Measurements from ENCODE around the gene NOM1. TPM values are rescaled to one million over a fixed set of nuclear protein-coding genes. Genes with fewer than 3 reads are reported as not detected.
A peak's percentile ranks its signal among the peaks of the same experiment; 100 is the strongest.

NOM1 gene
- total RNA-seq, 1 donor from 2014 or later = 28.2 TPM

GRCh38 chr7:157009778-157010587 lies 60.5 kb downstream of the NOM1 start:
- DNase-seq (ENCODE audit: low read depth, low spot score) = no peak

GRCh38 chr7:157010588-157011332 lies 61.2 kb downstream of the NOM1 start, which contains the start of gene MNX1:
Gene MNX1 (minus strand): TSS chr7:157010663. CDS start chr7:157010350, 313 bp downstream.
- H3K4me1 Mint-ChIP-seq = peaks cover 4% of the 10 kb centered on the region
- no peak within 1 kb of the TSS for H3K27ac Mint-ChIP-seq (ENCODE audit: unreplicated experiment)
- DNase-seq (ENCODE audit: low read depth, low spot score) = peak; percentile 55
- peak within 1 kb of the TSS; percentile 68 for H3K4me3 Mint-ChIP-seq
- TF ChIP-seq CTCF (conservative IDR thresholded peaks at IDR 0.05) = no peak
- no peaks in the 10 kb centered on the region for H3K9me3 Mint-ChIP-seq
- H3K36me3 Mint-ChIP-seq (ENCODE audit: low read depth) = no peaks in the 10 kb centered on the region
- H3K27me3 Mint-ChIP-seq (ENCODE audit: low read depth) = peaks cover 88% of the 10 kb centered on the region

More at GRCh38 chr7:157009778-157010587, 60.5 kb downstream of the NOM1 start:
- H3K27me3 Mint-ChIP-seq (ENCODE audit: low read depth) = peaks cover 87% of the 10 kb centered on the region
- no peak for TF ChIP-seq CTCF (conservative IDR thresholded peaks at IDR 0.05)
- no peak overlapping the region for H3K27ac Mint-ChIP-seq (ENCODE audit: unreplicated experiment)
- H3K9me3 Mint-ChIP-seq = no peaks in the 10 kb centered on the region
- H3K36me3 Mint-ChIP-seq (ENCODE audit: low read depth) = no peaks in the 10 kb centered on the region
- H3K4me3 Mint-ChIP-seq = no peak overlapping the region
- peaks cover 4% of the 10 kb centered on the region for H3K4me1 Mint-ChIP-seq

GRCh38 chr7:157011333-157012112 lies 62.0 kb downstream of the NOM1 start:
- no peak for DNase-seq (ENCODE audit: low read depth, low spot score)
- H3K9me3 Mint-ChIP-seq = no peaks in the 10 kb centered on the region
- no peak for TF ChIP-seq CTCF (conservative IDR thresholded peaks at IDR 0.05)
- peaks cover 4% of the 10 kb centered on the region for H3K4me1 Mint-ChIP-seq
- H3K4me3 Mint-ChIP-seq = peak overlapping the region; percentile 68
- H3K27ac Mint-ChIP-seq (ENCODE audit: unreplicated experiment) = no peak overlapping the region
- H3K36me3 Mint-ChIP-seq (ENCODE audit: low read depth) = no peaks in the 10 kb centered on the region
- peaks cover 88% of the 10 kb centered on the region for H3K27me3 Mint-ChIP-seq (ENCODE audit: low read depth)

- no peaks in the 10 kb centered on the region for H3K9me3 Mint-ChIP-seq
- no peak overlapping the region for H3K27ac Mint-ChIP-seq (ENCODE audit: unreplicated experiment)
- no peak for DNase-seq (ENCODE audit: low read depth, low spot score)
- H3K27me3 Mint-ChIP-seq (ENCODE audit: low read depth) = peaks cover 88% of the 10 kb centered on the region
- peaks cover 4% of the 10 kb centered on the region for H3K4me1 Mint-ChIP-seq
- no peaks in the 10 kb centered on the region for H3K36me3 Mint-ChIP-seq (ENCODE audit: low read depth)
- TF ChIP-seq CTCF (conservative IDR thresholded peaks at IDR 0.05) = no peak
- H3K4me3 Mint-ChIP-seq = peak overlapping the region; percentile 20
Measured at GRCh38 chr7:157012113-157012547, 62.6 kb downstream of the NOM1 start.

- Mint-ChIP-seq H3K4me1 (peaks cover 4% of the 10 kb centered on the region), H3K4me3 (no peak overlapping the region), H3K27ac (ENCODE audit: unreplicated experiment) (no peak overlapping the region), H3K36me3 (ENCODE audit: low read depth) (no peaks in the 10 kb centered on the region), H3K27me3 (ENCODE audit: low read depth) (peaks cover 86% of the 10 kb centered on the region), H3K9me3 (no peaks in the 10 kb centered on the region)
- DNase-seq (ENCODE audit: low read depth, low spot score) = no peak
- TF ChIP-seq CTCF (conservative IDR thresholded peaks at IDR 0.05) = no peak
Measured at GRCh38 chr7:157013101-157013500, 63.6 kb downstream of the NOM1 start.
